DND-41 (cell line): ENCODE data around the gene CSAD.
"Not testable (repeated sequence)": the region's sequence is repeated elsewhere in the genome, so short reads cannot be mapped to it uniquely, and the experiment has no call there.

Experiments used
- ATAC-seq: fragments of 200-7000 bp; cut with Tn5 transposase; 3 replicates; pipeline ENCODE4 v1.9.1; 2021; ENCODE audit warnings: low read depth; ENCODE audit not compliant: insufficient read depth
- DNase-seq: peaks from one replicate; pipeline ENCODE4 v3.0.0-alpha.2; 2020
- H2AFZ ChIP-seq: 2 replicates; pipeline ENCODE4 v1.6.0; 2012; ENCODE audit warnings: low read depth, low read length
- H3K27ac ChIP-seq: 2 replicates; pipeline ENCODE4 v1.5.1; 2012; ENCODE audit warnings: low read length, inconsistent platforms
- H3K27me3 ChIP-seq: fragments of 200-600 bp; sonication (generic); 2 replicates; pipeline ENCODE4 v1.6.0; 2012; ENCODE audit warnings: low read length, mild to moderate bottlenecking, inconsistent platforms; ENCODE audit not compliant: insufficient read depth, poor library complexity
- H3K36me3 ChIP-seq: 2 replicates; pipeline ENCODE4 v1.5.1; 2012; ENCODE audit warnings: low read length, inconsistent platforms; ENCODE audit not compliant: insufficient read depth
- H3K4me1 ChIP-seq: 2 replicates; pipeline ENCODE4 v1.5.1; 2012; ENCODE audit warnings: mild to moderate bottlenecking, low read length; ENCODE audit not compliant: insufficient read depth
- H3K4me2 ChIP-seq: 2 replicates; pipeline ENCODE4 v1.6.0; 2012; ENCODE audit warnings: mild to moderate bottlenecking, moderate library complexity, low read length, inconsistent platforms; ENCODE audit not compliant: insufficient read depth
- H3K4me3 ChIP-seq, 2 experiments: fragments of 200-600 bp in 1 of 2; shearing (Covaris generic) in 1 of 2; 2 replicates each; pipeline ENCODE4 v1.5.1; 2012 to 2016; ENCODE audit warnings: inconsistent platforms in 2 of 2, low read length in 2 of 2, mild to moderate bottlenecking in 2 of 2, low read depth in 1 of 2, moderate library complexity in 1 of 2
- H3K79me2 ChIP-seq: 2 replicates; pipeline ENCODE4 v1.6.0; 2012; ENCODE audit warnings: low read length, inconsistent platforms; ENCODE audit not compliant: insufficient read depth
- H3K9ac ChIP-seq: 2 replicates; pipeline ENCODE4 v1.6.0; 2012; ENCODE audit warnings: low read depth, mild to moderate bottlenecking, inconsistent platforms, low read length, moderate library complexity
- H3K9me3 ChIP-seq: 2 replicates; pipeline ENCODE4 v1.5.1; 2012; ENCODE audit warnings: low read length, moderate library complexity, mild to moderate bottlenecking, inconsistent platforms; ENCODE audit not compliant: insufficient read depth, severe bottlenecking
- H4K20me1 ChIP-seq: 2 replicates; pipeline ENCODE4 v1.6.0; 2012; ENCODE audit warnings: low read length; ENCODE audit not compliant: insufficient read depth
- EZH2 ChIP-seq: IDR thresholded peaks from 3 replicates; pipeline ENCODE4 v1.6.1; 2012; ENCODE audit warnings: borderline replicate concordance, low read depth, mild to moderate bottlenecking, moderate library complexity, low read length, inconsistent platforms; ENCODE audit not compliant: severe bottlenecking
- TF ChIP-seq, protein P1 (sequence below): IDR thresholded peaks from 2 replicates; pipeline ENCODE4 v1.5.1; 2012; ENCODE audit warnings: borderline replicate concordance, low read length, moderate library complexity, mild to moderate bottlenecking; ENCODE audit not compliant: poor library complexity, severe bottlenecking; ENCODE audit errors: extremely low read depth

The CSAD gene

DNA sequence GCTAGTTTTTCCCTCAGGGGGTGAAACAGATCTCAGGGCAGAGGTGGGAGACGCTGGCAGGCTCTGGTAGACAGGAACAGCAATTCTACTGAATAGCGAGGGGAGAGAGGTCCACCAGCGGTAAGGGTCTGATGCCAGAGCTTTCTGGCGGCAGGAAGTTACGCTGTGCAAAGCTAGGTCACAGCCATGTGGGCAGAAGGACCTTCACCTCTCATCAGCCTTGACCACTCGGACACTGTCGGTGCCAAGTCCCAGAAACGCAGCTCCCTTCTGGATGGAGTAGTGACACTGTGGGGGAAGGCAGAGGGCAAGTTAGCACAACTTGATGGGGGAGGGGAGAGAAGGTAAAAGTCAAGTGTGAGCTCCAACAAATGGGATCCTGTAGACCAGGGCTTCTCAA lies 10.5 kb downstream of the CSAD start:
- Histone ChIP-seq H3K36me3 (no peaks in the 10 kb centered on the region), H3K4me1 (no peaks in the 10 kb centered on the region), H3K79me2 (no peaks in the 10 kb centered on the region), H3K9me3 (no peaks in the 10 kb centered on the region), H3K27me3 (no peaks in the 10 kb centered on the region), H3K4me2 (no peak overlapping the region), H2AFZ (no peak overlapping the region), H3K4me3 (no peak overlapping the region), H3K27ac (no peak overlapping the region), H4K20me1 (no peaks in the 10 kb centered on the region), H3K9ac (no peak overlapping the region)
- TF ChIP-seq, protein P1, sequence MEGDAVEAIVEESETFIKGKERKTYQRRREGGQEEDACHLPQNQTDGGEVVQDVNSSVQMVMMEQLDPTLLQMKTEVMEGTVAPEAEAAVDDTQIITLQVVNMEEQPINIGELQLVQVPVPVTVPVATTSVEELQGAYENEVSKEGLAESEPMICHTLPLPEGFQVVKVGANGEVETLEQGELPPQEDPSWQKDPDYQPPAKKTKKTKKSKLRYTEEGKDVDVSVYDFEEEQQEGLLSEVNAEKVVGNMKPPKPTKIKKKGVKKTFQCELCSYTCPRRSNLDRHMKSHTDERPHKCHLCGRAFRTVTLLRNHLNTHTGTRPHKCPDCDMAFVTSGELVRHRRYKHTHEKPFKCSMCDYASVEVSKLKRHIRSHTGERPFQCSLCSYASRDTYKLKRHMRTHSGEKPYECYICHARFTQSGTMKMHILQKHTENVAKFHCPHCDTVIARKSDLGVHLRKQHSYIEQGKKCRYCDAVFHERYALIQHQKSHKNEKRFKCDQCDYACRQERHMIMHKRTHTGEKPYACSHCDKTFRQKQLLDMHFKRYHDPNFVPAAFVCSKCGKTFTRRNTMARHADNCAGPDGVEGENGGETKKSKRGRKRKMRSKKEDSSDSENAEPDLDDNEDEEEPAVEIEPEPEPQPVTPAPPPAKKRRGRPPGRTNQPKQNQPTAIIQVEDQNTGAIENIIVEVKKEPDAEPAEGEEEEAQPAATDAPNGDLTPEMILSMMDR: no peak
- no peak for TF ChIP-seq EZH2
- no peak for ATAC-seq
- no peak for DNase-seq

DNA sequence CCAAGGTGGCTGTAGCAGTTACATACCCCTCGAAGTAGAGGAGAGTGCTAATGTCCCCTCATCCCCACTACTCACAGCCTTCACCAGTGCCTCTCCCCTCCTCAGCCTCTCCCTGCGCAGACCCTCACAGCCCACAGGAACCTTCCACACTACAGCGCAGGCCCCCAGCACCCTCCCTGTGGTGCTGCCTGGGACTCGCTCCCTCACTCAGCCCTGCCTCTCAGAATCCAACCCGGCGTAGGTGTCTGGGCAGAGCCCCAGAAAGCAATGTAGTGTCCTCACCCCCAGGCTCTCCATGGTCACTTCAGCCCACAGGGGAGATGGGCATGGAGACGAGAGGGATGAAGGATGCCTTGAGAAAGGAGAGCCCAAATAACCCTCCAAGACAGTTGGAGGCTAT lies 11.1 kb downstream of the CSAD start:
- no peaks in the 10 kb centered on the region for H4K20me1 ChIP-seq
- ATAC-seq: no peak
- no peak overlapping the region for H3K9ac ChIP-seq
- no peak overlapping the region for H3K4me3 ChIP-seq
- no peaks in the 10 kb centered on the region for H3K4me1 ChIP-seq
- H3K36me3 ChIP-seq: no peaks in the 10 kb centered on the region
- H3K4me2 ChIP-seq: no peak overlapping the region
- no peak overlapping the region for H2AFZ ChIP-seq
- DNase-seq: no peak
- no peak overlapping the region for H3K27ac ChIP-seq
- H3K9me3 ChIP-seq: no peaks in the 10 kb centered on the region
- no peaks in the 10 kb centered on the region for H3K27me3 ChIP-seq
- no peaks in the 10 kb centered on the region for H3K79me2 ChIP-seq
- TF ChIP-seq, protein P1: no peak
- TF ChIP-seq EZH2: no peak

DNA sequence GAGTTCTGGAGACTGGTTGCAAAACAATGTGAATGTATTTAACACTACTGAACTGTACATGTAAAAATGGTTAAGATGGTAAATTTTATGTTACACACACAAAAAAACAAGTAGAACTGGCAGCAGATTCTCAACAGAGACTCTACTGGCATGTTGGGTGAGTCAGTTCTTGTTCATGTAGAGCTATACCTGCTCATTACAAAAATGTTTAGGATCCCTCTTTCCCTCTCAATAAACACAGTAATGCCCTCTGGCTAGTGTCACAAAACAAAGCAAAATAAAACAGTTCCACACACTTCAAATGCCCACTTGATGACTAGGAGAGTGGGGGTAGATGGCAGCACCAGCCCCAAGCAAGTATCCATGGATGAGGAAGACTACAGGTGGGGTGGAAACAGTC lies 13.9 kb downstream of the CSAD start:
- Histone ChIP-seq H3K9ac (no peak overlapping the region), H4K20me1 (no peaks in the 10 kb centered on the region), H3K79me2 (no peaks in the 10 kb centered on the region), H3K9me3 (no peaks in the 10 kb centered on the region), H3K27me3 (no peaks in the 10 kb centered on the region), H3K27ac (no peak overlapping the region), H3K36me3 (no peaks in the 10 kb centered on the region), H2AFZ (no peak overlapping the region), H3K4me2 (no peak overlapping the region), H3K4me3 (no peak overlapping the region), H3K4me1 (no peaks in the 10 kb centered on the region)
- TF ChIP-seq, protein P1: no peak
- no peak for TF ChIP-seq EZH2
- DNase-seq: no peak
- ATAC-seq: no peak

DNA sequence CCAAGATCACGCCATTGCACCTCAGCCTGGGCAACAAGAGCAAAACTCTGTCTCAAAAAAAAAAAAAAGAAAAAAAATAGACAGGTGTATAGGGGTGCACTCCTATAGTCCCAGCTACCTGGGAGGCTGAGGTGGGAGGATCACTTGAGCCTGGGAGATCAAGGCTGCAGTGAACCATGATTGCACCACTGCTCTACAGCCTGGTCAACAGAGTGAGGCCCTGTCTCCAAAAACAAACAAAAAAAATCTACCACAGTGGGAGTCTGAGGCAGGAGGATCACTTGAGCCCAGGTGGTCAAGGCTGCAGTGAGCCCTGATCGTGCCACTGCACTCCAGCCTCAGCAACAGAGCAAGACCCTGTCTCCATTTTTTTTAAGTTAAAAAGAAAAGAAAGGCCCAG lies 17.7 kb downstream of the CSAD start:
- not testable (repeated sequence) for H3K36me3 ChIP-seq, H4K20me1 ChIP-seq, H3K4me1 ChIP-seq, H3K4me2 ChIP-seq, H3K9ac ChIP-seq, H2AFZ ChIP-seq, DNase-seq, H3K79me2 ChIP-seq, H3K27me3 ChIP-seq, H3K9me3 ChIP-seq, H3K4me3 ChIP-seq, H3K27ac ChIP-seq, ATAC-seq
